ENCODE results near the gene SV2C. TPM values are rescaled to one million over a fixed set of nuclear protein-coding genes. Genes with fewer than 3 reads are reported as not detected.

The SV2C gene
- total RNA-seq, 1 donor from 2014 or later = 0.48 TPM

DNA sequence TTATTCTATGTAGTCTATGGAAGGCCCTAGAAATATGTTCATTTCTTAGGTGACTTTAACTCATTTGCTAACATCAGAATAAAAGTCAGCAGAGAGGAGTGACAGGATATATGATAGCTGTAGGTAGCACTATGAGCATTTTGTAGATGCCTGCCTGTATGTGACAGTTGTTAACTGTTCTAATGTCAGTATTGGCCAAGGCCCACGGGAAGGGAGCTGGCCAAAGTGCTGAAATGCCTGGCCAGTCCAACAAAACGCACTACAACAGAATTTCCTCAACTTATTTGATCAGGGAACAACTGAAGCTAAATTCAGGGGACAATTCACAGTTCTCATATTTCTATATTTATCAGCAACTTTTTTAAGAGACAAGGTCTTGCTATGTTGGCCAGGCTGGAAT, 20.8 kb downstream of the SV2C start:
- DNase-seq (ENCODE audit: low spot score, unreplicated experiment) = peak; percentile 71
- H3K4me3 Mint-ChIP-seq (ENCODE audit: low read depth) = no peak overlapping the region
- H3K9me3 Mint-ChIP-seq (ENCODE audit: low read depth) = no peaks in the 10 kb centered on the region
- H3K27ac Mint-ChIP-seq = no peak overlapping the region
- H3K36me3 Mint-ChIP-seq (ENCODE audit: insufficient read depth) = no peaks in the 10 kb centered on the region
- peaks cover 61% of the 10 kb centered on the region for H3K27me3 Mint-ChIP-seq
- no peaks in the 10 kb centered on the region for H3K4me1 Mint-ChIP-seq (ENCODE audit: low read depth)
- TF ChIP-seq, protein P1, sequence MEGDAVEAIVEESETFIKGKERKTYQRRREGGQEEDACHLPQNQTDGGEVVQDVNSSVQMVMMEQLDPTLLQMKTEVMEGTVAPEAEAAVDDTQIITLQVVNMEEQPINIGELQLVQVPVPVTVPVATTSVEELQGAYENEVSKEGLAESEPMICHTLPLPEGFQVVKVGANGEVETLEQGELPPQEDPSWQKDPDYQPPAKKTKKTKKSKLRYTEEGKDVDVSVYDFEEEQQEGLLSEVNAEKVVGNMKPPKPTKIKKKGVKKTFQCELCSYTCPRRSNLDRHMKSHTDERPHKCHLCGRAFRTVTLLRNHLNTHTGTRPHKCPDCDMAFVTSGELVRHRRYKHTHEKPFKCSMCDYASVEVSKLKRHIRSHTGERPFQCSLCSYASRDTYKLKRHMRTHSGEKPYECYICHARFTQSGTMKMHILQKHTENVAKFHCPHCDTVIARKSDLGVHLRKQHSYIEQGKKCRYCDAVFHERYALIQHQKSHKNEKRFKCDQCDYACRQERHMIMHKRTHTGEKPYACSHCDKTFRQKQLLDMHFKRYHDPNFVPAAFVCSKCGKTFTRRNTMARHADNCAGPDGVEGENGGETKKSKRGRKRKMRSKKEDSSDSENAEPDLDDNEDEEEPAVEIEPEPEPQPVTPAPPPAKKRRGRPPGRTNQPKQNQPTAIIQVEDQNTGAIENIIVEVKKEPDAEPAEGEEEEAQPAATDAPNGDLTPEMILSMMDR (IDR thresholded peaks at IDR 0.05; ENCODE audit: unreplicated experiment) = no peak

DNA sequence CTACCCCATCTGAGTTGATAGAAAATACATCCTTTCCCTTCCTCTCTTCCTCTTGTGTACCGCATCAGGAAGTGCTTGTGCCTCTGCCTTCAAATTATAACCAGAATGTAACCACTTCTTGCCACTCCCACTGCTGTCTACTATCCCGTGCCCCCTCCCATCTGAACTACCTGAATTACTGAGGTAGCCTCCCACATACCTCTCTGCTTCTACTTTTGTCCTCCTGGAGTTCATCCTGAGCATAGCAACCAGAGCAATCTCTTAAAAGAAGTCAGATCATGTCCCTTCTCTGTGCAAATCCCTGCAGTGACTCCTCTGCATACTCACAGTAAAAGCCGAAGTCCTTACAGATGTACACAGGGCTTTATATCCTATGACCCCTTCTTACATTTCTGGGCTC, 23.0 kb downstream of the SV2C start:
- Mint-ChIP-seq H3K27ac (no peak overlapping the region), H3K27me3 (peaks cover 62% of the 10 kb centered on the region), H3K4me3 (ENCODE audit: low read depth) (no peak overlapping the region), H3K9me3 (ENCODE audit: low read depth) (no peaks in the 10 kb centered on the region), H3K36me3 (ENCODE audit: insufficient read depth) (no peaks in the 10 kb centered on the region), H3K4me1 (ENCODE audit: low read depth) (no peaks in the 10 kb centered on the region)
- no peak for DNase-seq (ENCODE audit: low spot score, unreplicated experiment)
- TF ChIP-seq, protein P1 (IDR thresholded peaks at IDR 0.05; ENCODE audit: unreplicated experiment) = no peak

DNA sequence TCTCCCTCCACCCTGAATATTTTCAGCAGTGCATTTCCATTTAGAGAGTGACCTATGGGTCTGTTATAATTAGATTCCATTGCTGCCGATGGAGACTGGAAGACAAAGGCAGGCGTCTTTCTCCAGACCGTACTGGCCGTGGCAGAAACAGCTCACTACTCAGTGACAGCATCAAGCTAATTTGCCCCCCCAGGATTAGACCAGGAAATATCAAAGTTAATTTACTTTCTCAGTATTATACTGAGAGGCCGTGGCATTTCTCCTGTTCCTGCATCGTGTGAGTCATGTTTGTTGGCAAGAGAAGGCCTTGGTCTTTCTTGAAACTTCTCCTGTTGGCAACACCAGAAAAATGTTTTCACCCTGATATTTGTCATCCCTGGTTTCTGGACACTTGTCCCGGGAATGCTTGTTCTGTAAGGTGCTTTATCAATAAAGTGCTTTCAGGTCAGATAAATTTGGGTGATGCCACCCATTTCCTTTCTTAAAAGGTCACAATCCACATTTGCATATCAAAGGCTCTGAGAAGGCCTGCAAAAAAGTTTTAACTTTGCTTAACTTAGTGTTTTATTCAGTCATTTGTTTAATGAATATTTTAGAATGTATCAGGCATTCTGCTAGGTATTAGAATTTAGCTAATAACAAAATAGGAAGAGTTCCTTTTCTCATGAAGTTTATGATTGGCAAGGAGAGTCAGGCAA, 28.4 kb downstream of the SV2C start:
- no peaks in the 10 kb centered on the region for H3K4me1 Mint-ChIP-seq (ENCODE audit: low read depth)
- peaks cover 44% of the 10 kb centered on the region for H3K27me3 Mint-ChIP-seq
- no peak overlapping the region for H3K4me3 Mint-ChIP-seq (ENCODE audit: low read depth)
- no peaks in the 10 kb centered on the region for H3K36me3 Mint-ChIP-seq (ENCODE audit: insufficient read depth)
- TF ChIP-seq, protein P1 (IDR thresholded peaks at IDR 0.05; ENCODE audit: unreplicated experiment) = no peak
- no peak for DNase-seq (ENCODE audit: low spot score, unreplicated experiment)
- H3K9me3 Mint-ChIP-seq (ENCODE audit: low read depth) = no peaks in the 10 kb centered on the region
- no peak overlapping the region for H3K27ac Mint-ChIP-seq

DNA sequence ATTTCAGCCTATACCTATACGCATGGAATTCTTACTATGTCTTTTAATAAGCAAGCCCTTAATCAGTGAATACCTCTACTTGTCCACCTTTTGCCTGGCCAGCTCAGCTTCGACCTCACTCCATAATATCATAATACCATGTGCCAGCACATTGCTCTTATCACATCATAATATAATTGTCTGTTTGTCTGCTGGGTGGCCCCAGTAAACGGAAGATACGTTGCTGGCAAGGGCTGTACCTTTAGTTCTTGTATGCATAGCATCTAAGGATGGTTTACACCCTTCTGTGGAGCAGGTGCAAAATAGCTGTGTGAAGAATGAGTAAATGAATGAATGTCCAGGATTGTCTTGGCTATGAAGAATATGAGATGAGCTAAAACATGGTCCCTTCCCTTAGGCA, 29.9 kb downstream of the SV2C start:
- Mint-ChIP-seq H3K36me3 (ENCODE audit: insufficient read depth) (no peaks in the 10 kb centered on the region), H3K27ac (no peak overlapping the region), H3K27me3 (peaks cover 44% of the 10 kb centered on the region), H3K4me1 (ENCODE audit: low read depth) (no peaks in the 10 kb centered on the region), H3K4me3 (ENCODE audit: low read depth) (no peak overlapping the region), H3K9me3 (ENCODE audit: low read depth) (no peaks in the 10 kb centered on the region)
- DNase-seq (ENCODE audit: low spot score, unreplicated experiment) = no peak
- TF ChIP-seq, protein P1 (IDR thresholded peaks at IDR 0.05; ENCODE audit: unreplicated experiment) = no peak

GRCh38 chr5:76114179-76114851, 31.1 kb downstream of the SV2C start:
- H3K4me1 Mint-ChIP-seq (ENCODE audit: low read depth) = no peaks in the 10 kb centered on the region
- no peak for DNase-seq (ENCODE audit: low spot score, unreplicated experiment)
- H3K27me3 Mint-ChIP-seq = peaks cover 42% of the 10 kb centered on the region
- TF ChIP-seq, protein P1 (IDR thresholded peaks at IDR 0.05; ENCODE audit: unreplicated experiment) = no peak
- H3K27ac Mint-ChIP-seq = no peak overlapping the region
- H3K36me3 Mint-ChIP-seq (ENCODE audit: insufficient read depth) = no peaks in the 10 kb centered on the region
- H3K4me3 Mint-ChIP-seq (ENCODE audit: low read depth) = no peak overlapping the region
- no peaks in the 10 kb centered on the region for H3K9me3 Mint-ChIP-seq (ENCODE audit: low read depth)

All from progenitor cell of endocrine pancreas (in vitro differentiated cells).